Cardiac muscle cell (in vitro differentiated cells and primary cell): ENCODE data around the gene TFRC. TPM values are rescaled to one million over a fixed set of nuclear protein-coding genes. Genes with fewer than 3 reads are reported as not detected.
"Not testable (repeated sequence)": the region's sequence is repeated elsewhere in the genome, so short reads cannot be mapped to it uniquely, and the experiment has no call there.

Source experiments
- DNase-seq, 2 donors: peaks; one replicate each; pipeline versions ENCODE4 v3.0.0 to v3.0.0-alpha.2; 2010 to 2017; ENCODE audit warnings: low read depth in 1 of 2, low spot score in 1 of 2
- H3K27ac ChIP-seq: fragments of 200-600 bp; sonication (generic); 2 replicates; pipeline ENCODE4 v1.5.1; 2016
- H3K27me3 ChIP-seq: fragments of 200-600 bp; sonication (generic); 2 replicates; pipeline ENCODE4 v1.6.0; 2016; ENCODE audit warnings: control low read depth
- H3K36me3 ChIP-seq: fragments of 200-600 bp; sonication (generic); 2 replicates; pipeline ENCODE4 v1.5.1; 2016; ENCODE audit warnings: control low read depth
- H3K4me1 ChIP-seq: fragments of 200-600 bp; sonication (generic); 2 replicates; pipeline ENCODE4 v1.8.1; 2017; ENCODE audit warnings: low read depth, mild to moderate bottlenecking, mixed run types
- H3K4me3 ChIP-seq: fragments of 200-600 bp; sonication (generic); 2 replicates; pipeline ENCODE4 v1.5.1; 2016; ENCODE audit warnings: mild to moderate bottlenecking
- H3K9me3 ChIP-seq: fragments of 200-600 bp; sonication (generic); 2 replicates; pipeline ENCODE4 v1.5.1; 2017; ENCODE audit warnings: low read depth, mild to moderate bottlenecking, control low read depth
- polyA plus RNA-seq: library from polyadenylated mRNA; unstranded; fragments of >200 nt; fragmentation: Nextera tagmentation; extraction: Ambion mirVana; gene quantifications from 2 replicates; pipeline ENCODE4 v1.2.1, GENCODE V29; 2016
- total RNA-seq: library from RNA; depleted of rRNA; stranded (reverse); fragments of >200 nt; gene quantifications from 2 replicates; pipeline ENCODE4 v1.2.3, GENCODE V29; 2016
- TF ChIP-seq, protein P1 (sequence below): IDR thresholded peaks from 2 replicates; pipeline ENCODE4 v1.5.1; 2012; ENCODE audit warnings: low read depth, mild to moderate bottlenecking, low read length

The TFRC gene
- total and polyA plus RNA-seq, 2 experiments from 2014 or later = 19.6 to 81.1 TPM

DNA sequence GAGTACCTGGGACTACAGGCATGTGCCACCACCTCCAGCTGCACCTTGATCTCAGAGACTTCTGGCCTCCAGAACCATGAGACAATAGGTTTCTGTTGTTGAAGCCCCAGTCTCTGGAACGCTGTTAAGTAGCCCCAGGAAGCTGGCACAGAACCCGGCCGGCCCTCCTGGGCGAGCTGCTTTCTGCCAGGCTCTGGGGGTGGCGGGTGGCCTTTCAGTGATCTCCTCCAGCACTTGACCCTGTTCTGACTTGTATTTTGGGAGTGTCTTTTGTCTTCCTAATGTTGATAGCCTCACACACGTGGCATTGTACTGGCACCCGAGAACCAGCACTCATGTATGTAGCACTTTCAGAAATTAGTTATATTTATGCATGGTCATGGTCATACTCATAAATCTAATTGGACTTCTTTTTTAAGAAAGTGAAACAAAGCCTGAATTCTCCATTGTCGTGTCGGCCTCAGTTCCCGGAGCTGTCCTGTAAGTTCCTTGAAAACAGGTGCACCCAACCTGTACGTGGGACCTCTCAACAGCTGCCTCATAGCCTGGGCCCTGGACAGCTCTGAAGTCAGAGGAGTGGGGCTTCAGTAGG, 74.0 kb downstream of the TFRC start:
- Histone ChIP-seq H3K27me3 (peaks cover 2% of the 10 kb centered on the region), H3K9me3 (no peaks in the 10 kb centered on the region), H3K4me3 (no peak overlapping the region), H3K36me3 (no peaks in the 10 kb centered on the region), H3K4me1 (no peaks in the 10 kb centered on the region), H3K27ac (no peak overlapping the region)
- DNase-seq = no peak
- TF ChIP-seq, protein P1, sequence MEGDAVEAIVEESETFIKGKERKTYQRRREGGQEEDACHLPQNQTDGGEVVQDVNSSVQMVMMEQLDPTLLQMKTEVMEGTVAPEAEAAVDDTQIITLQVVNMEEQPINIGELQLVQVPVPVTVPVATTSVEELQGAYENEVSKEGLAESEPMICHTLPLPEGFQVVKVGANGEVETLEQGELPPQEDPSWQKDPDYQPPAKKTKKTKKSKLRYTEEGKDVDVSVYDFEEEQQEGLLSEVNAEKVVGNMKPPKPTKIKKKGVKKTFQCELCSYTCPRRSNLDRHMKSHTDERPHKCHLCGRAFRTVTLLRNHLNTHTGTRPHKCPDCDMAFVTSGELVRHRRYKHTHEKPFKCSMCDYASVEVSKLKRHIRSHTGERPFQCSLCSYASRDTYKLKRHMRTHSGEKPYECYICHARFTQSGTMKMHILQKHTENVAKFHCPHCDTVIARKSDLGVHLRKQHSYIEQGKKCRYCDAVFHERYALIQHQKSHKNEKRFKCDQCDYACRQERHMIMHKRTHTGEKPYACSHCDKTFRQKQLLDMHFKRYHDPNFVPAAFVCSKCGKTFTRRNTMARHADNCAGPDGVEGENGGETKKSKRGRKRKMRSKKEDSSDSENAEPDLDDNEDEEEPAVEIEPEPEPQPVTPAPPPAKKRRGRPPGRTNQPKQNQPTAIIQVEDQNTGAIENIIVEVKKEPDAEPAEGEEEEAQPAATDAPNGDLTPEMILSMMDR = no peak

DNA sequence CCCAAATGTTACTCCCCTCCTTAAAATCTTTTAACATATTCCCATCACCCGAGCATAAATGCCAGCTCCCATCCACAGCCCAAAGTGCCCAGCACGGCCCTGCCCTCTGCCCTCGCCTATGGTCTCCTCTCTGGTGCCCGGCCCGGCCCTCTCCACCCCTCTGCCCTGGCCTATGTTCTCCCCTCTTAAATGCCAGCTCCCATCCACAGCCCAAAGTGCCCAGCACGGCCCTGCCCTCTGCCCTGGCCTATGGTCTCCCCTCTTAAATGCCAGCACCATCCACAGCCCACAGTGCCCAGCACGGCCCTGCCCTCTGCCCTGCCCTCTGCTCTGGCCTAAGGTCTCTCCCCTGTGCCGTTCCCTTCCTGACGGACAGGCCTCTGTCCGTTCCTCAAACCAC, 76.6 kb downstream of the TFRC start:
- H3K4me3 ChIP-seq, H3K27me3 ChIP-seq, H3K4me1 ChIP-seq, H3K27ac ChIP-seq, DNase-seq, H3K9me3 ChIP-seq, H3K36me3 ChIP-seq: not testable (repeated sequence)

DNA sequence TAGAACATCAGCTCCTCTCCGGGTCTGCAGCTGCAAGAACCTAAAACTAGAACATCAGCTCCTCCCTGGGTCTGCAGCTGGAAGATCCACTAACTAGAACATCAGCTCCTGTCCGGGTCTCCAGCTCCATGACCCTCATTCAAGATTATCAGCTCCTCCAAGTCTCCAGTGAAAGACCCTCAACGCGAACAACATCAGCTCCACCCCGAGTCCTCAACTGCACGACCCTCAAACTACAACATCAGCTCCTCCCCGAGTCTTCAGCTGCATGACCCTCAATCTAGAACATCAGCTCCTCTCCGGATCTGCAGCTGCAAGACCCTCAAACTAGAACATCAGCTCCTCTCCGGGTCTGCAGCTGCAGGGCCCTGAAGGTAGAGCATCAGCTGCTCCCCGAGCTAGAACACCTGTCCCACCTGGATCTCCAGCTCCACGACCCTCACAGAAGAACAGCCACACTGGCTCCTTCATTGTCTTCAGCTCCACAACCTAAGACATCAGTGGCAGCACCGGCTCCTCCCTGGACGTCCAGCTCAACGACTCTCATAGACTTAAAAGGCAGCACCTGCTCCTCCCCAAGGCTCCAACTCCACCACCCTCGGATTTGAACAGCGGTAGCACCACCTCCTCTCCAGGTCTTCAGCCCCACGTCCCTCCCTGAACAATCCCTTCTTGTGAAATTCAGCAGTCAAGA, 77.4 kb downstream of the TFRC start:
- not testable (repeated sequence) for H3K4me3 ChIP-seq, H3K27me3 ChIP-seq, H3K36me3 ChIP-seq, H3K27ac ChIP-seq, DNase-seq, H3K9me3 ChIP-seq, H3K4me1 ChIP-seq

DNA sequence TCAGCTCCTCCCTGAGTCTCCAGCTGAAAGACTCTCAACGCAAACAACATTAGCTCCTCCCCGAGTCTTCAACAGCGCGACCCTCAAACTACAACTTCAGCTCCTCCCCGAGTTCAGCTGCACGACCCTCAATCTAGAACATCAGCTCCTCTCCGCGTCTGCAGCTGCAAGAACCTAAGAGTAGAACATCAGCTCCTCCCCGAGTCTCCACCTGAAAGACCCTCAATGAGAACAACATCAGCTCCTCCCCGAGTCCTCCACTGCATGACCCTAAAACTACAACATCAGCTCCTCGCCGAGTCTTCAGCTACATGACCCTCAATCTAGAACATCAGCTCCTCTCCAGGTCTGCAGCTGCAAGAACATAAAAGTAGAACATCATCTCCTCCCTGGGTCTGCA, 78.3 kb downstream of the TFRC start:
- no peak overlapping the region for H3K4me3 ChIP-seq
- H3K27me3 ChIP-seq = no peaks in the 10 kb centered on the region
- no peak for DNase-seq

DNA sequence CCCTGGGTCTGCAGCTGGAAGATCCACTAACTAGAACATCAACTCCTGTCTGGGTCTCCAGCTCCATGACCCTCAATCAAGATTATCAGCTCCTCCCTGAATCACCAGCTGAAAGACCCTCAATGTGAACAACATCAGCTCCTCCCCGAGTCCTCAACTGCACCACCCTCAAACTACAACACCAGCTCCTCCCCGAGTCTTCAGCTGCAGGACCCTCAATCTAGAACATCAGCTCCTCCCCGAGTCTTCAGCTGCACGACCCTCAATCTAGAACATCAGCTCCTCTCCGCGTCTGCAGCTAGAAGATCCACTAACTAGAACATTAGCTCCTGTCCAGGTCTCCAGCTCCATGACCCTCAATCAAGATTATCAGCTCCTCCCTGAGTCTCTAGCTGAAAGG, 79.2 kb downstream of the TFRC start:
- DNase-seq, H3K9me3 ChIP-seq, H3K27me3 ChIP-seq, H3K4me3 ChIP-seq, H3K4me1 ChIP-seq, H3K36me3 ChIP-seq, H3K27ac ChIP-seq: not testable (repeated sequence)

More for the DNA sequence above, 78.3 kb downstream of the TFRC start:
- Histone ChIP-seq H3K27ac (no peak overlapping the region), H3K4me1 (no peaks in the 10 kb centered on the region), H3K36me3 (no peaks in the 10 kb centered on the region), H3K9me3 (no peaks in the 10 kb centered on the region)
- TF ChIP-seq, protein P1 = no peak

DNA sequence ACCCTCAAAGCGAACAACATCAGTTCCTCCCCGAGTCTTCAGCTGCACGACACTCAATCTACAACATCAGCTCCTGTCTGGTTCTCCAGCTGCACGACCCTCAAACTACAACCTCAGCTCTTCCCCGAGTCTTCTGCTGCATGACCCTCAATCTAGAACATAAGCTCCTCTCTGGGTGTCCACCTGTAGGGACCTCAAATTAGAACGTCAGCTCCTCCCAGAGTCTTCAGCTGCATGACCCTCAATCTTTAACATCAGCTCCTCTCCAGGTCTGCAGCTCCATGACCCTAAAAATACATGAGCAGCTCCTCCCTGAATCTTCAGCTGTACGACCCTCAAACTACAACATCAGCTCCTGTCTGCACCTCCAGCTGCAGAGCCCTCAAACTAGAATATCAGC, 80.7 kb downstream of the TFRC start:
- not testable (repeated sequence) for DNase-seq, H3K9me3 ChIP-seq, H3K4me1 ChIP-seq, H3K27ac ChIP-seq, H3K4me3 ChIP-seq, H3K27me3 ChIP-seq, H3K36me3 ChIP-seq

DNA sequence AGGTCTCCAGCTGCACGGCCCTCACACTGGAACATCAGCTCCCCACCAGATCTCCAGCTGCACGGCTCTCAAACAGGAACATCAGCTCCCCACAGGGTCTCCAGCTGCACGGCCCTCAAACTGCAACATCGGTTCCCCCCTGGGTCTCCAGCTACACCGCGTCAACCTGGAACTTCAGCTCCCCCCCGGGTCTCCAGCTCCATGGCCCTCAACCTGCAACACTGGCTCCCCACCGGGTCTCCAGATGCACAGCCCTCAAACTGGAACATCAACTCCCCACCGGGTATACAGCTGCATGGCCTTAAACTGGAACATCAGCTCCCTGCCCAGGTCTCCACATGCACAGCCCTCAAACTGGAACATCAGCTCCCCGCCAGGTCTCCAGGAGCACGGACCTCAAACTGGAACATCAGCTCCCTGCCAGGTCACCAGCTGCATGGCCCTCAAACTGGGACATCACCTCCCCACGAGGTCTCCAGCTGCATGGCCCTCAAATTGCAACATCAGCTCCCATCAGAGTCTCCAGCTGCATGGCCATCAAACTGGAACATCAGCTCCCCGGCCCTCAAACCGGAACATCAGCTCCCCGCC, 81.4 kb downstream of the TFRC start:
- not testable (repeated sequence) for H3K4me3 ChIP-seq, H3K27me3 ChIP-seq, DNase-seq, H3K36me3 ChIP-seq, H3K4me1 ChIP-seq, H3K27ac ChIP-seq, H3K9me3 ChIP-seq

DNA sequence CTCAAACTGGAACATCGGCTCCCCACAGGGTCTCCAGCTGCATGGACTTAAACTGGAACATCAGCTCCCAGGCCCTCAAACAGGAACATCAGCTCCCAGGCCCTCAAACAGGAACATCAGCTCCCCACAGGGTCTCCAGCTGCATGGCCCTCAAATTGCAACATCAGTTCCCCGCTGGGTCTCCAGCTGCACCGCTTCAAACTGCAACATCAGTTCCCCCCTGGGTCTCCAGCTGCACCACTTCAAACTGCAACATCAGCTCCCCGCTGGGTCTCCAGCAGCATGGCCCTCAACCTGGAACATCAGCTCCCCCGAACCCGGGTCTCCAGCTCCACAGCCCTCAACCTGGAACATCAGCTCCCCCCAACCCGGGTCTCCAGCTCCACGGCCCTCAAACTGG, 82.0 kb downstream of the TFRC start:
- no peak for DNase-seq
- TF ChIP-seq, protein P1 = no peak
- Histone ChIP-seq H3K4me3 (no peak overlapping the region), H3K27me3 (no peaks in the 10 kb centered on the region), H3K27ac (no peak overlapping the region), H3K4me1 (no peaks in the 10 kb centered on the region), H3K9me3 (no peaks in the 10 kb centered on the region), H3K36me3 (no peaks in the 10 kb centered on the region)
